T-cell (primary cell): ENCODE data around the gene HYAL4. TPM values are rescaled to one million over a fixed set of nuclear protein-coding genes. Genes with fewer than 3 reads are reported as not detected.
"Not testable (repeated sequence)": the region's sequence is repeated elsewhere in the genome, so short reads cannot be mapped to it uniquely, and the experiment has no call there.

Experiments used
- ATAC-seq, 4 experiments: fragments of 200-7000 bp in 3 of 4; fragments of 150-1000 bp in 1 of 4; cut with Tn5 transposase; replicated peaks in 1 of 4; 1 replicate in 3 of 4; 2 replicates in 1 of 4; pipeline ENCODE4 v1.10.0; 2021; ENCODE audit warnings: moderate library complexity in 3 of 4, mild to moderate bottlenecking in 2 of 4, moderate number of reproducible peaks in 1 of 4
- CTCF ChIA-PET, 2 donors: fragments of 300-600 bp; sonication (Branson Sonifier 250); formaldehyde crosslinking; loops; one replicate each; lab custom pipeline; 2022; ENCODE audit warnings: antibody characterized with exemption in 2 of 2; lab: Charles Lee
- POLR2A ChIA-PET, 2 donors: fragments of 300-600 bp; sonication (Branson Sonifier 250); formaldehyde crosslinking; loops; one replicate each; lab custom pipeline; 2022; ENCODE audit warnings: antibody characterized with exemption in 2 of 2; lab: Charles Lee
- DNase-seq, 35 experiments: peaks; one replicate each; pipeline versions ENCODE4 v3.0.0 to v3.0.0-alpha.2; 2013 to 2023
- H3K27ac ChIP-seq: one replicate; pipeline ENCODE4 v1.5.1; 2013; ENCODE audit warnings: low read length
- H3K27me3 ChIP-seq, 2 experiments: replicated peaks in 1 of 2; 1 replicate in 1 of 2; 2 replicates in 1 of 2; pipeline versions ENCODE4 v1.6.1 to v1.7.0; 2013; ENCODE audit warnings: low read length in 1 of 2, mixed read lengths in 1 of 2; ENCODE audit not compliant: control insufficient read depth in 2 of 2, insufficient read depth in 2 of 2; ENCODE audit errors: extremely low read depth in 1 of 2
- H3K36me3 ChIP-seq, 2 donors: 1 replicate in 1 of 2; 2 replicates in 1 of 2; pipeline versions ENCODE4 v1.6.1 to v1.7.0; 2013; ENCODE audit warnings: low read length in 1 of 2; ENCODE audit not compliant: control insufficient read depth in 2 of 2, insufficient read depth in 1 of 2; ENCODE audit errors: extremely low read depth in 1 of 2
- H3K4me1 ChIP-seq, 2 experiments: 1 replicate in 1 of 2; 2 replicates in 1 of 2; pipeline versions ENCODE4 v1.6.1 to v1.7.0; 2013; ENCODE audit warnings: low read length in 2 of 2, mixed read lengths in 1 of 2; ENCODE audit not compliant: insufficient read depth in 2 of 2, control insufficient read depth in 1 of 2; ENCODE audit errors: extremely low read depth in 1 of 2
- H3K4me3 ChIP-seq, 2 donors: 1 replicate in 1 of 2; 2 replicates in 1 of 2; pipeline versions ENCODE4 v1.5.1 to v1.7.0; 2013; ENCODE audit warnings: mild to moderate bottlenecking in 2 of 2, low read length in 1 of 2, moderate library complexity in 1 of 2; ENCODE audit not compliant: control insufficient read depth in 1 of 2; ENCODE audit errors: extremely low read depth in 1 of 2
- H3K9me3 ChIP-seq: 2 replicates; pipeline ENCODE4 v1.7.0; 2013
- H3K27ac Mint-ChIP-seq, 2 donors: one replicate each; pipeline ENCODE4 v1.8.0; 2020 to 2021; ENCODE audit warnings: mild to moderate bottlenecking in 2 of 2, mixed read lengths in 2 of 2
- H3K27me3 Mint-ChIP-seq, 2 donors: one replicate each; pipeline ENCODE4 v1.8.0; 2021 to 2022; ENCODE audit warnings: mixed read lengths in 2 of 2
- H3K36me3 Mint-ChIP-seq: one replicate; pipeline ENCODE4 v1.8.0; 2021; ENCODE audit warnings: mixed read lengths
- H3K4me1 Mint-ChIP-seq, 3 donors: one replicate each; pipeline ENCODE4 v1.8.0; 2020 to 2022; ENCODE audit warnings: mixed read lengths in 3 of 3, mild to moderate bottlenecking in 1 of 3
- H3K4me3 Mint-ChIP-seq, 3 donors: one replicate each; pipeline ENCODE4 v1.8.0; 2020 to 2022; ENCODE audit warnings: mild to moderate bottlenecking in 3 of 3, mixed read lengths in 3 of 3, moderate library complexity in 3 of 3
- H3K9me3 Mint-ChIP-seq, 3 donors: one replicate each; pipeline ENCODE4 v1.8.0; 2020 to 2022; ENCODE audit warnings: mixed read lengths in 3 of 3
- WGBS: methylation state at CpG from one replicate; pipeline ENCODE4 v1.1.5; 2013; ENCODE audit warnings: missing lambda C conversion rate; ENCODE audit not compliant: insufficient coverage; 5-methylcytosine and 5-hydroxymethylcytosine counted together
- total RNA-seq, 35 experiments: library from RNA in 6 of 35; stranded (reverse) in 6 of 35; fragments of 120-200 nt in 1 of 35; gene quantifications; one replicate each; pipeline versions ENCODE4 v1.2.1 to v1.2.4 and lab custom pipeline; 2013 to 2026

The HYAL4 gene
- total RNA-seq, 5 donors from 2014 or later (not counting 1 experiment from before 2014, with no cell fraction given) = not detected

DNA sequence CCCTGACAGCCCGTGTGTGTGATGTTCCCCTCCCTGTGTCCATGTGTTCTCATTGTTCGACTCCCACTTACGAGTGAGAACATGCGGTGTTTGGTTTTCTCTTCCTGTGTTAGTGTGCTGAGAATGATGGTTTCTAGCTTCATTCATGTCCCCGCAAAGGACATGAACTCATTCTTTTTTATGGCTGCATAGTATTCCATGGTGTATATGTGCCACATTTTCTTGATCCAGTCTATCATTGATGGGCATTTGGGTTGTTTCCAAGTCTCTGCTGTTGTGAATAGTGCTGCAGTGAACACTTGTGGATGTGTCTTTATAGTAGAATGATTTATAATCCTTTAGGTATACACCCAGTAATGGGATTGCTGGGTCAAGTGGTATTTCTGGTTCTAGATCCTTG, 6.4 kb downstream of the HYAL4 start:
- H3K4me1 Mint-ChIP-seq, H3K36me3 ChIP-seq, H3K9me3 ChIP-seq, CTCF ChIA-PET, H3K4me3 Mint-ChIP-seq, H3K27me3 ChIP-seq, H3K9me3 Mint-ChIP-seq, H3K36me3 Mint-ChIP-seq, ATAC-seq, H3K4me1 ChIP-seq, H3K4me3 ChIP-seq, DNase-seq, H3K27ac Mint-ChIP-seq, POLR2A ChIA-PET, H3K27ac ChIP-seq: not testable (repeated sequence)
- peaks cover 20 to 22% of the 10 kb centered on the region in 2 donors for H3K27me3 Mint-ChIP-seq
- no CpG with 5 or more reads among the region's 5 CpGs for WGBS

DNA sequence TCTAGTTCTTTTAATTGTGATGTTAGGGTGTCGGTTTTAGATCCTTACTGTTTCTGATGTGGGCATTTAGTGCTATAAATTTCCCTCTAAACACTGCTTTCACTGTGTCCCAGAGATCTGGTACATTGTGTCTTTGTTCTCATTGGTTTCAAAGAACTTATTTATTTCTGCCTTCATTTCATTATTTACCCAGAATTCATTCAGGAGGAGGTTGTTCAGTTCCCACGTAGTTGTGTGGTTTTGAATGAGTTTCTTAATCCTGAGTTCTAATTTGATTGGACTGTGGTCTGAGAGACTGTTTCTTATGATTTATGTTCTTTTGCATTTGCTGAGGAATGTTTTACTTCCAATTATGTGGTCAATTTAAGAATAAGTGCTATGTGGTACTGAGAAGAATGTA, 9.3 kb downstream of the HYAL4 start:
- 29% methylated on average over 1 of the region's 2 CpGs for WGBS
- not testable (repeated sequence) for ATAC-seq

DNA sequence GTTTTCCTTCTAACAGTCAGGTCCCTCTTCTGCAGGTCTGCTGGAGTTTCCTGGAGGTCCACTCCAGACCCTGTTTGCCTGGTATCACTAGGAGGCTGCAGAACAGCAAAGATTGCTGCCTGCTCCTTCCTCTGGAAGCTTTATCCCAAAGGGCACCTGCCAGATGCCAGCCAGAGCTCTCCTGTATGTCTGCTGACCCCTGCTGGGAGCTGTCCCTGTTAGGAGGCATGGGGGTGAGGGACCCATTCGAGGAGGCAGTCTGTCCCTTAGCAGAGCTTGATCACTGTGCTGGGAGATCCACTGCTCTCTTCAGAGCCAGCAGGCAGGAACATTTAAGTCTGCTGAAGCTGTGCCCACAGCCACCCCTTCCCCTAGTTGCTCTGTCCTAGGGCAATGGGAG, 11.5 kb downstream of the HYAL4 start:
- H3K4me1 ChIP-seq, POLR2A ChIA-PET, ATAC-seq, H3K27ac Mint-ChIP-seq, H3K9me3 Mint-ChIP-seq, H3K4me3 Mint-ChIP-seq, H3K36me3 Mint-ChIP-seq, H3K9me3 ChIP-seq, H3K4me3 ChIP-seq, H3K27ac ChIP-seq, H3K36me3 ChIP-seq, CTCF ChIA-PET, DNase-seq, H3K4me1 Mint-ChIP-seq: not testable (repeated sequence)
- H3K27me3 Mint-ChIP-seq = peaks cover 24 to 31% of the 10 kb centered on the region in 2 donors
- peaks cover 0 to 14% of the 10 kb centered on the region in 2 experiments for H3K27me3 ChIP-seq
- no CpG with 5 or more reads among the region's 1 CpG for WGBS

More for the DNA sequence above, 9.3 kb downstream of the HYAL4 start:
- H3K4me3 ChIP-seq, H3K27ac ChIP-seq, H3K4me1 Mint-ChIP-seq, H3K4me1 ChIP-seq, H3K9me3 ChIP-seq, H3K4me3 Mint-ChIP-seq, H3K27ac Mint-ChIP-seq, H3K36me3 ChIP-seq, CTCF ChIA-PET, H3K9me3 Mint-ChIP-seq, POLR2A ChIA-PET, DNase-seq, H3K36me3 Mint-ChIP-seq: not testable (repeated sequence)
- H3K27me3 ChIP-seq = peaks cover 0 to 16% of the 10 kb centered on the region in 2 experiments
- H3K27me3 Mint-ChIP-seq = peaks cover 25% of the 10 kb centered on the region in 2 donors

DNA sequence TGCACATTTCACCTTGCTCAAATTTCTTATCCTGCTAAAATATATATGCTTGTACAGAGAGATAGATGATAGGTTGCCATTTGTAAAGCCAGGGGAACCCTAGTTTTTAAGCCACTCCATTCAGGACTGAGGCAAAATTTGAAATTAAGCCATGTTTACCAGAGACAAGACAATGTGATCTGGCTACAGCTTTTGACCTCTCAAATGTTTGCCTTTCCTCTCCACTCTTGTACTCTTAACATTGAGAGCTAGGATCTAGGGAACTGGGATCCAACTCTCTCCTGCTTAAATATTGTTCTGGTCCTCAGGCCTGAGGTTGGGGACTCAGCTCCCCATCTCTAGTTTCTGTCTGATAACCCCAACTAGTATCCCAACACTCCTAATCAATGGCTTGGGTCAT, 15.9 kb downstream of the HYAL4 start:
- Histone ChIP-seq H3K27ac (no peak overlapping the region), H3K4me1 (no peaks in the 10 kb centered on the region), H3K36me3 (no peaks in the 10 kb centered on the region), H3K9me3 (no peaks in the 10 kb centered on the region), H3K27me3 (peaks cover 0 to 14% of the 10 kb centered on the region in 2 experiments), H3K4me3 (no peak overlapping the region)
- Mint-ChIP-seq H3K9me3 (peaks cover under 1 to 1% (median 1%) of the 10 kb centered on the region in 3 donors), H3K27ac (no peak overlapping the region), H3K27me3 (peaks cover 9 to 24% of the 10 kb centered on the region in 2 donors), H3K4me3 (no peak overlapping the region), H3K4me1 (no peaks in the 10 kb centered on the region), H3K36me3 (no peaks in the 10 kb centered on the region)
- ChIA-PET CTCF (no interaction called here), POLR2A (no interaction called here)
- no peak for DNase-seq
- ATAC-seq = no peak

DNA sequence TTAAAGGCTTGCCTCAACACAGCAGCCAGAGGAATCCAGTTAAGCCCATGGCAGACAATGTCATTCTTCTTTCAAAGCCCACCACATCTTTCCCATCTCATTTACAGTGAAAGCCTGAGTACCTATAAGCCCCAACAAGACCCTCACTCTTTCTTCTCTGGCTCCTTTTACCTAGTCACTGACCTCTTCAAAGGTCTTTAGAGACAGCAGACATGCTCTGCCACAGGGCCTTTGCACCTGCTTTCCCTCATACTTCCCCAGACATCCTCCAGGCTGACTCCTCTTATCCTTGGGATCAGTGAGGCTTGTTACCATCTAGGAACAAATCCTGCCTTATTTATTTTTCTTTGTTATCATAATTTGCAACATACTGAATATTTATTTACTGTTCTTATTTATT, 17.8 kb downstream of the HYAL4 start:
- Histone ChIP-seq H3K27ac (no peak overlapping the region), H3K9me3 (no peaks in the 10 kb centered on the region), H3K4me3 (no peak overlapping the region), H3K4me1 (no peaks in the 10 kb centered on the region), H3K27me3 (peaks cover 0 to 2% of the 10 kb centered on the region in 2 experiments), H3K36me3 (no peaks in the 10 kb centered on the region)
- DNase-seq (no peak), ATAC-seq (no peak)
- peaks cover under 1 to 17% of the 10 kb centered on the region in 2 donors for H3K27me3 Mint-ChIP-seq
- POLR2A ChIA-PET = no interaction called here
- CTCF ChIA-PET = no interaction called here
- no peak overlapping the region for H3K27ac Mint-ChIP-seq
- H3K9me3 Mint-ChIP-seq = no peaks in the 10 kb centered on the region
- H3K36me3 Mint-ChIP-seq = no peaks in the 10 kb centered on the region
- no peak overlapping the region for H3K4me3 Mint-ChIP-seq
- no peaks in the 10 kb centered on the region for H3K4me1 Mint-ChIP-seq

DNA sequence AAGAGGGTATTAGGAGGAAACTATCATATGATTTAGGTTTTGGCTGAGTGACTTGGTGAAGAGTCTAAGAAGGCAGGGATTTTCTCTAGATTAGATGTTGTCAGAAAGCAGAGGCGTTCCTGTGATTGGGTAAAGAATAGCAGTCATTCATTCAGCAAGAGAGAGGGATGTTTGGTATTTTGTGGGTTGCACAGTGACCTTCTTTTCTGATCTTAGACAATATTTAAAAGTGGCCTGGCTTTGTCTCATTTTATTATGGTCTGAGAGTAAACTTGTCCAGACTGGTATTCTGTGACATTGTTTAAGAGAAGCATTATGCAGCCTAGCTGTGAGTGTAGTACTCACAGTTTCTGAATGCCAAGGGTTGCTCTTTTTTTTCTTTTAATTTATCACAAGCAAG, 18.5 kb downstream of the HYAL4 start:
- Histone ChIP-seq H3K27me3 (no peaks in the 10 kb centered on the region), H3K9me3 (no peaks in the 10 kb centered on the region), H3K27ac (no peak overlapping the region), H3K36me3 (no peaks in the 10 kb centered on the region), H3K4me3 (no peak overlapping the region), H3K4me1 (no peaks in the 10 kb centered on the region)
- H3K27ac Mint-ChIP-seq = no peak overlapping the region
- CTCF ChIA-PET = interaction anchor here in 1 of 2 donors (1.3 kb wide), 2 partner anchors 181 to 227 kb away, joined by 3 to 4 read pairs; no protein-coding TSS in a partner anchor
- no peak overlapping the region for H3K4me3 Mint-ChIP-seq
- POLR2A ChIA-PET = no interaction called here
- DNase-seq (no peak), ATAC-seq (no peak)
- H3K4me1 Mint-ChIP-seq = no peaks in the 10 kb centered on the region
- H3K36me3 Mint-ChIP-seq = no peaks in the 10 kb centered on the region
- peaks cover 0 to 13% of the 10 kb centered on the region in 2 donors for H3K27me3 Mint-ChIP-seq
- no peaks in the 10 kb centered on the region for H3K9me3 Mint-ChIP-seq
- WGBS = 100% methylated on average over 1 of the region's 1 CpG

DNA sequence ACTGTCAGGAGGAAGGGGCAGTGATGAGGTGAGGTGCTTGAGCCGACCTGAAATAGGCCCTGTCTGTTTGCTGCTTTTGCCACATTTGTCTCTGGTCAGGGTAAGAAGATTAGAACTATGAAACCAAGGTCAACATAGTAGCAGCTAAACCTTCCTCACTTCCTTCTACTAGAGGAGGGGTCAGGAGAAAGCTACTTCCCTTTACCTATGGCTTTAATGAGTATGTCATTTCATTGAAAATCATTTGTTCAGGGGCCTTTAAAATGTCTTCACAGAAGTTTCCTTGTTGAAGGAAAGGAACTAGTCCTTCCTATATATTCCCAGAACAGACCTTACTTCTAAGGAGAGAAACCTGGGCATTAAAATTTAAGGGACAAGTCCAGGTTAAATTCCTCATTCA, 19.0 kb downstream of the HYAL4 start:
- H3K27ac ChIP-seq = no peak overlapping the region
- Mint-ChIP-seq H3K9me3 (no peaks in the 10 kb centered on the region), H3K36me3 (no peaks in the 10 kb centered on the region), H3K27ac (no peak overlapping the region), H3K4me1 (no peaks in the 10 kb centered on the region), H3K27me3 (peaks cover 0 to 13% of the 10 kb centered on the region in 2 donors), H3K4me3 (no peak overlapping the region)
- WGBS = no CpG with 5 or more reads among the region's 1 CpG
- no peaks in the 10 kb centered on the region for H3K36me3 ChIP-seq
- DNase-seq (no peak), ATAC-seq (no peak)
- no peaks in the 10 kb centered on the region for H3K9me3 ChIP-seq
- H3K4me1 ChIP-seq = no peaks in the 10 kb centered on the region
- CTCF ChIA-PET = interaction anchor here in 1 of 2 donors (1.3 kb wide), 2 partner anchors 182 to 228 kb away, joined by 3 to 4 read pairs; no protein-coding TSS in a partner anchor
- no peak overlapping the region for H3K4me3 ChIP-seq
- H3K27me3 ChIP-seq = no peaks in the 10 kb centered on the region
- POLR2A ChIA-PET = no interaction called here
